WTC11 (cell line): ENCODE results near the gene HDAC9. TPM values are rescaled to one million over a fixed set of nuclear protein-coding genes. Genes with fewer than 3 reads are reported as not detected.

Source experiments
- ATAC-seq: fragments of 200-7000 bp; cut with Tn5 transposase; 2 replicates; pipeline ENCODE4 v1.10.0; 2021; ENCODE audit warnings: mild to moderate bottlenecking, moderate library complexity
- CTCF ChIA-PET: fragments of 300-600 bp; sonication (Branson Sonifier 250); formaldehyde crosslinking; loops from one replicate; lab custom pipeline; 2021; ENCODE audit warnings: antibody characterized with exemption; lab: Charles Lee
- POLR2A ChIA-PET: fragments of 350-600 bp; sonication (Branson Sonifier 250); formaldehyde crosslinking; loops from one replicate; lab custom pipeline; 2021; ENCODE audit warnings: antibody characterized with exemption; lab: Charles Lee
- DNase-seq: peaks from one replicate; pipeline ENCODE4 v3.0.0; 2021; ENCODE audit warnings: low spot score
- H3K27ac Mint-ChIP-seq: 2 replicates; pipeline ENCODE4 v1.8.0; 2021; ENCODE audit warnings: mixed read lengths
- H3K27me3 Mint-ChIP-seq: 2 replicates; pipeline ENCODE4 v1.8.0; 2021; ENCODE audit warnings: low read depth, mild to moderate bottlenecking, moderate library complexity, mixed read lengths
- H3K36me3 Mint-ChIP-seq: 2 replicates; pipeline ENCODE4 v1.8.0; 2021; ENCODE audit warnings: mixed read lengths
- H3K4me1 Mint-ChIP-seq: 2 replicates; pipeline ENCODE4 v1.8.0; 2022; ENCODE audit warnings: mixed read lengths
- H3K4me3 Mint-ChIP-seq: 2 replicates; pipeline ENCODE4 v1.8.0; 2021; ENCODE audit warnings: mild to moderate bottlenecking, moderate library complexity, mixed read lengths
- H3K9me3 Mint-ChIP-seq: 2 replicates; pipeline ENCODE4 v1.8.0; 2021; ENCODE audit warnings: mixed read lengths
- AFF4 ChIP-seq: sonication (generic); formaldehyde crosslinking; IDR thresholded peaks from 2 replicates; pipeline ENCODE4 v1.8.1; 2023; ENCODE audit warnings: mild to moderate bottlenecking, missing genetic modification reagents, borderline replicate concordance
- ATF1 ChIP-seq: sonication (generic); formaldehyde crosslinking; IDR thresholded peaks from 2 replicates; pipeline ENCODE4 v1.8.1; 2023; ENCODE audit warnings: mild to moderate bottlenecking, moderate library complexity, missing genetic modification reagents
- ETV6 ChIP-seq: sonication (generic); formaldehyde crosslinking; IDR thresholded peaks from 2 replicates; pipeline ENCODE4 v1.8.1; 2022; ENCODE audit warnings: mild to moderate bottlenecking, missing genetic modification reagents
- FOXK1 ChIP-seq: sonication (generic); formaldehyde crosslinking; IDR thresholded peaks from 2 replicates; pipeline ENCODE4 v1.8.0; 2022; ENCODE audit warnings: mild to moderate bottlenecking, moderate library complexity, missing genetic modification reagents
- FOXP1 ChIP-seq: sonication (generic); formaldehyde crosslinking; IDR thresholded peaks from 2 replicates; pipeline ENCODE4 v1.8.0; 2022; ENCODE audit warnings: missing genetic modification reagents, mild to moderate bottlenecking, moderate library complexity, borderline replicate concordance
- FOXP4 ChIP-seq: sonication (generic); formaldehyde crosslinking; IDR thresholded peaks from 2 replicates; pipeline ENCODE4 v1.8.0; 2022; ENCODE audit warnings: mild to moderate bottlenecking, missing genetic modification reagents
- HMGXB4 ChIP-seq: sonication (generic); formaldehyde crosslinking; IDR thresholded peaks from 2 replicates; pipeline ENCODE4 v1.8.1; 2023; ENCODE audit warnings: mild to moderate bottlenecking, moderate library complexity, missing genetic modification reagents
- NFE2L1 ChIP-seq: sonication (generic); formaldehyde crosslinking; IDR thresholded peaks from 2 replicates; pipeline ENCODE4 v1.8.1; 2023; ENCODE audit warnings: missing genetic modification reagents
- NFYB ChIP-seq: sonication (generic); formaldehyde crosslinking; conservative IDR thresholded peaks from 2 replicates; pipeline ENCODE4 v1.8.0; 2022; ENCODE audit warnings: low read depth, missing genetic modification reagents
- NR2C2 ChIP-seq: sonication (generic); formaldehyde crosslinking; IDR thresholded peaks from 2 replicates; pipeline ENCODE4 v1.8.0; 2022; ENCODE audit warnings: mild to moderate bottlenecking, missing genetic modification reagents
- PRRX2 ChIP-seq: fragments of 250-450 bp; sonication (Bioruptor Pico); IDR thresholded peaks from 2 replicates; pipeline ENCODE4 v1.8.0; 2021; ENCODE audit warnings: mild to moderate bottlenecking
- TCF7 ChIP-seq: sonication (generic); formaldehyde crosslinking; IDR thresholded peaks from 2 replicates; pipeline ENCODE4 v1.8.0; 2022; ENCODE audit warnings: mild to moderate bottlenecking, low read depth, missing genetic modification reagents, moderate library complexity
- TEAD1 ChIP-seq: sonication (generic); formaldehyde crosslinking; IDR thresholded peaks from 2 replicates; pipeline ENCODE4 v1.8.0; 2022; ENCODE audit warnings: mild to moderate bottlenecking, missing genetic modification reagents
- ZBTB21 ChIP-seq: sonication (generic); formaldehyde crosslinking; IDR thresholded peaks from 2 replicates; pipeline ENCODE4 v1.8.1; 2023; ENCODE audit warnings: mild to moderate bottlenecking, missing genetic modification reagents, borderline replicate concordance
- ZBTB43 ChIP-seq: sonication (generic); formaldehyde crosslinking; IDR thresholded peaks from 2 replicates; pipeline ENCODE4 v1.8.1; 2023; ENCODE audit warnings: mild to moderate bottlenecking, missing genetic modification reagents
- ZMAT4 ChIP-seq: fragments of 250-450 bp; sonication (Bioruptor Pico); IDR thresholded peaks from 2 replicates; pipeline ENCODE4 v1.9.0; 2021; ENCODE audit warnings: mild to moderate bottlenecking
- ZNF219 ChIP-seq: sonication (generic); formaldehyde crosslinking; IDR thresholded peaks from 2 replicates; pipeline ENCODE4 v1.8.0; 2023; ENCODE audit warnings: missing genetic modification reagents, mild to moderate bottlenecking, borderline replicate concordance
- total RNA-seq: library from RNA; stranded (reverse); gene quantifications from 3 replicates; pipeline ENCODE4 v1.2.3, GENCODE V29; 2021
- TF ChIP-seq, protein P1 (sequence below): sonication (generic); formaldehyde crosslinking; IDR thresholded peaks from 2 replicates; pipeline ENCODE4 v1.8.1; 2023; ENCODE audit warnings: mild to moderate bottlenecking, missing genetic modification reagents
- TF ChIP-seq, protein P2 (sequence below): fragments of 250-450 bp; sonication (Bioruptor Pico); IDR thresholded peaks from 2 replicates; pipeline ENCODE4 v2.1.2; 2022; ENCODE audit warnings: mild to moderate bottlenecking, moderate library complexity
- TF ChIP-seq, protein P3 (sequence below): fragments of 250-450 bp; sonication (Bioruptor Pico); IDR thresholded peaks from 2 replicates; pipeline ENCODE4 v1.8.0; 2021; ENCODE audit warnings: mild to moderate bottlenecking

The HDAC9 gene
- total RNA-seq, 1 experiment from 2014 or later, result 18.8 TPM

DNA sequence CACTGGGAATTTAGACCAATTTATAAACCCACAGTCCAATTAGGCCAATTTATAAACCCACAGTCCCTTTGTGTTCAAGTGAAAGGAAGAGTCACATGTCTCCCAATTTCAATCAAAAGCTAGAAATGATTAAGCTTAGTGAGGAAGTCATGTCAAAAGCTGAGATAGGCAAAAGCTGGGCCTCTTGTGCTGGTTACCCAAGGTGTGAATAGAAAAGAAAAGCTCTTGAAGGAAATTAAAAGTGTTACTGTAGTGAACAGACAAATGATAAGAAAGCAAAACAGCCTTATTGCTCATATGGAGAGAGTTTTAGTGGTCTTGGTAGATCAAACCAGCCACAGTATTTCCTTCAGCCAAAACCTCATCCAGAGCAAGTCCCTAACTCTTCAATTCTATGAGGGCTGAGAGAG is 245.0 kb downstream of the HDAC9 start:
- POLR2A ChIA-PET, result no interaction called here

DNA sequence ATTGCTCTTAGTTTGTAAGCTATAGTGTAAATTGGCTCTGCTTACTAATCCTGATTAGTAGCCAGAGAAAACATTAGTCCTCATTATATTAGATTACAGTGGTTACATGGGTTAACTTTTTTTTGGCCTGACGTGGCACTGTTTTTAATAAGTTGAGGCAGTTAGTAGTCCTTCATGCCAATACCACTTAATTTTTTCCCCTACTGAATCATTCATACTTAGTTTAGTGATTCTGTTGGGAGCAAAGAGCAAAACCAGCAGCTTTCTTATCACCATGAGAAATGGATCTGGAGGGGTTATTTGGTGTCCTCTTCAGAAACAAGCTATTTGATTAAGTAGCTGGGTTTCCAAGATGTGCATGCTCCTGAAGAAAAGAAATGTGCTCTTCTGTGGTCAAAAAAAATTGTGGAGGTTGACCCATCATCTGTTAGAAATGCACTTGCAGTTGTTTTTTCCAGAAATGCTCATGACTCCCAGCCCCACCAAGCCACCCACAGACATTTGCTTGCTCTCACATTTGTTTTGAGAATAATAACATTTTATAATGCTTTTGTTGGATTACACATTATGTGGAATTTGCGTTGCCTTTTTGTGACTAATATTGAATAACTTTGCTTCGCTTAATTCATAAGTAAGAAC is 258.5 kb downstream of the HDAC9 start:
- Mint-ChIP-seq H3K4me1 (no peaks in the 10 kb centered on the region), H3K27me3 (no peaks in the 10 kb centered on the region), H3K27ac (no peak overlapping the region), H3K9me3 (no peaks in the 10 kb centered on the region), H3K36me3 (no peaks in the 10 kb centered on the region), H3K4me3 (no peak overlapping the region)
- CTCF ChIA-PET, result no interaction called here
- POLR2A ChIA-PET, result no interaction called here
- ATAC-seq (no peak), DNase-seq (no peak)
- TF ChIP-seq NR2C2 (CRISPR knock-in tag) (no peak), FOXP4 (CRISPR knock-in tag) (no peak), ZMAT4 (no peak), NFE2L1 (CRISPR knock-in tag) (no peak), AFF4 (CRISPR knock-in tag) (no peak), FOXK1 (CRISPR knock-in tag) (no peak), HMGXB4 (CRISPR knock-in tag) (no peak), TEAD1 (CRISPR knock-in tag) (no peak)

More for the DNA sequence above, 245.0 kb downstream of the HDAC9 start:
- TF ChIP-seq NFYB (CRISPR knock-in tag), result no peak
- no peak for TF ChIP-seq ATF1 (CRISPR knock-in tag)
- no peak for TF ChIP-seq ZNF219
- no peak for TF ChIP-seq PRRX2 (CRISPR knock-in tag)
- TF ChIP-seq, protein P1, sequence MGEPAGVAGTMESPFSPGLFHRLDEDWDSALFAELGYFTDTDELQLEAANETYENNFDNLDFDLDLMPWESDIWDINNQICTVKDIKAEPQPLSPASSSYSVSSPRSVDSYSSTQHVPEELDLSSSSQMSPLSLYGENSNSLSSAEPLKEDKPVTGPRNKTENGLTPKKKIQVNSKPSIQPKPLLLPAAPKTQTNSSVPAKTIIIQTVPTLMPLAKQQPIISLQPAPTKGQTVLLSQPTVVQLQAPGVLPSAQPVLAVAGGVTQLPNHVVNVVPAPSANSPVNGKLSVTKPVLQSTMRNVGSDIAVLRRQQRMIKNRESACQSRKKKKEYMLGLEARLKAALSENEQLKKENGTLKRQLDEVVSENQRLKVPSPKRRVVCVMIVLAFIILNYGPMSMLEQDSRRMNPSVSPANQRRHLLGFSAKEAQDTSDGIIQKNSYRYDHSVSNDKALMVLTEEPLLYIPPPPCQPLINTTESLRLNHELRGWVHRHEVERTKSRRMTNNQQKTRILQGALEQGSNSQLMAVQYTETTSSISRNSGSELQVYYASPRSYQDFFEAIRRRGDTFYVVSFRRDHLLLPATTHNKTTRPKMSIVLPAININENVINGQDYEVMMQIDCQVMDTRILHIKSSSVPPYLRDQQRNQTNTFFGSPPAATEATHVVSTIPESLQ (CRISPR knock-in tag), result no peak
- TF ChIP-seq, protein P2, sequence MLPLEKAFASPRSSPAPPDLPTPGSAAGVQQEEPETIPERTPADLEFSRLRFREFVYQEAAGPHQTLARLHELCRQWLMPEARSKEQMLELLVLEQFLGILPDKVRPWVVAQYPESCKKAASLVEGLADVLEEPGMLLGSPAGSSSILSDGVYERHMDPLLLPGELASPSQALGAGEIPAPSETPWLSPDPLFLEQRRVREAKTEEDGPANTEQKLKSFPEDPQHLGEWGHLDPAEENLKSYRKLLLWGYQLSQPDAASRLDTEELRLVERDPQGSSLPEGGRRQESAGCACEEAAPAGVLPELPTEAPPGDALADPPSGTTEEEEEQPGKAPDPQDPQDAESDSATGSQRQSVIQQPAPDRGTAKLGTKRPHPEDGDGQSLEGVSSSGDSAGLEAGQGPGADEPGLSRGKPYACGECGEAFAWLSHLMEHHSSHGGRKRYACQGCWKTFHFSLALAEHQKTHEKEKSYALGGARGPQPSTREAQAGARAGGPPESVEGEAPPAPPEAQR (CRISPR knock-in tag), result no peak
- no peak for TF ChIP-seq ZBTB43 (CRISPR knock-in tag)
- TF ChIP-seq FOXP1 (CRISPR knock-in tag), result no peak
- TF ChIP-seq ETV6, result no peak
- no peak for TF ChIP-seq TCF7
- TF ChIP-seq FOXK1 (CRISPR knock-in tag), result no peak
- TF ChIP-seq, protein P3, sequence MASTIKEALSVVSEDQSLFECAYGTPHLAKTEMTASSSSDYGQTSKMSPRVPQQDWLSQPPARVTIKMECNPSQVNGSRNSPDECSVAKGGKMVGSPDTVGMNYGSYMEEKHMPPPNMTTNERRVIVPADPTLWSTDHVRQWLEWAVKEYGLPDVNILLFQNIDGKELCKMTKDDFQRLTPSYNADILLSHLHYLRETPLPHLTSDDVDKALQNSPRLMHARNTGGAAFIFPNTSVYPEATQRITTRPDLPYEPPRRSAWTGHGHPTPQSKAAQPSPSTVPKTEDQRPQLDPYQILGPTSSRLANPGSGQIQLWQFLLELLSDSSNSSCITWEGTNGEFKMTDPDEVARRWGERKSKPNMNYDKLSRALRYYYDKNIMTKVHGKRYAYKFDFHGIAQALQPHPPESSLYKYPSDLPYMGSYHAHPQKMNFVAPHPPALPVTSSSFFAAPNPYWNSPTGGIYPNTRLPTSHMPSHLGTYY (CRISPR knock-in tag), result no peak
- no peak for TF ChIP-seq ZBTB21 (CRISPR knock-in tag)
- peaks cover 12% of the 10 kb centered on the region for H3K9me3 Mint-ChIP-seq
- no peaks in the 10 kb centered on the region for H3K27me3 Mint-ChIP-seq
- H3K4me3 Mint-ChIP-seq, result no peak overlapping the region
- no peaks in the 10 kb centered on the region for H3K4me1 Mint-ChIP-seq
- no peaks in the 10 kb centered on the region for H3K36me3 Mint-ChIP-seq
- H3K27ac Mint-ChIP-seq, result no peak overlapping the region
- no peak for ATAC-seq
- CTCF ChIA-PET, result no interaction called here
- no peak for DNase-seq
